MM.1S (cell line): ENCODE results near the gene MALSU1.
A peak's percentile ranks its signal among the peaks of the same experiment; 100 is the strongest.

Experiments used
- DNase-seq: peaks from one replicate; pipeline ENCODE4 v3.0.0-alpha.2; 2015
- H2AFZ ChIP-seq: fragments of 300-600 bp; sonication (generic); 2 replicates; pipeline ENCODE4 v1.6.0; 2016; ENCODE audit warnings: antibody characterized with exemption, low read length
- H3F3A ChIP-seq: fragments of 300-600 bp; sonication (generic); 2 replicates; pipeline ENCODE4 v1.6.1; 2016; ENCODE audit warnings: mild to moderate bottlenecking, antibody characterized with exemption, low read length, moderate library complexity, mixed read lengths; ENCODE audit not compliant: insufficient read depth
- H3K27ac ChIP-seq: fragments of 300-600 bp; sonication (generic); 2 replicates; pipeline ENCODE4 v1.5.1; 2016; ENCODE audit warnings: mild to moderate bottlenecking, low read length
- H3K27me3 ChIP-seq: fragments of 300-600 bp; sonication (generic); replicated peaks from 2 replicates; pipeline ENCODE4 v1.6.0; 2016; ENCODE audit warnings: low read length; ENCODE audit not compliant: insufficient read depth
- H3K36me3 ChIP-seq: fragments of 300-600 bp; sonication (generic); replicated peaks from 2 replicates; pipeline ENCODE4 v1.6.1; 2016; ENCODE audit warnings: mild to moderate bottlenecking, low read length, mixed read lengths; ENCODE audit not compliant: insufficient read depth
- H3K4me1 ChIP-seq: fragments of 300-600 bp; sonication (generic); 2 replicates; pipeline ENCODE4 v1.6.1; 2016; ENCODE audit warnings: low read length, mixed read lengths
- H3K4me2 ChIP-seq: fragments of 300-600 bp; sonication (generic); 2 replicates; pipeline ENCODE4 v1.6.0; 2016; ENCODE audit warnings: low read depth, low read length
- H3K4me3 ChIP-seq: fragments of 300-600 bp; sonication (generic); 2 replicates; pipeline ENCODE4 v1.5.1; 2016; ENCODE audit warnings: low read length, mixed read lengths
- H3K79me2 ChIP-seq: fragments of 300-600 bp; sonication (generic); 2 replicates; pipeline ENCODE4 v1.6.1; 2016; ENCODE audit warnings: mixed run types, low read length, mixed read lengths
- H3K9ac ChIP-seq: fragments of 300-600 bp; sonication (generic); 2 replicates; pipeline ENCODE4 v1.6.1; 2016; ENCODE audit warnings: low read length, mixed read lengths
- H3K9me2 ChIP-seq: fragments of 300-600 bp; sonication (generic); replicated peaks from 2 replicates; pipeline ENCODE4 v1.6.1; 2016; ENCODE audit warnings: mild to moderate bottlenecking, low read length, mixed read lengths; ENCODE audit not compliant: insufficient read depth
- H3K9me3 ChIP-seq: fragments of 300-600 bp; sonication (generic); replicated peaks from 2 replicates; pipeline ENCODE4 v1.6.1; 2016; ENCODE audit warnings: mild to moderate bottlenecking, low read length, mixed read lengths; ENCODE audit not compliant: insufficient read depth
- H4K20me1 ChIP-seq: fragments of 300-600 bp; sonication (generic); 2 replicates; pipeline ENCODE4 v1.6.1; 2016; ENCODE audit warnings: mild to moderate bottlenecking, low read length, moderate library complexity, mixed read lengths; ENCODE audit not compliant: insufficient read depth
- CTCF ChIP-seq: fragments of 300-600 bp; sonication (generic); IDR thresholded peaks from 2 replicates; pipeline ENCODE4 v1.5.1; 2016; ENCODE audit warnings: antibody characterized with exemption, low read length, mixed read lengths
- EZH2 ChIP-seq: fragments of 300-600 bp; sonication (generic); optimal IDR thresholded peaks from 2 replicates; pipeline ENCODE3; 2017; ENCODE audit warnings: low read depth, mild to moderate bottlenecking, antibody characterized with exemption, low read length, mixed read lengths
- EZH2phosphoT487 ChIP-seq: fragments of 300-600 bp; sonication (generic); IDR thresholded peaks from 2 replicates; pipeline ENCODE4 v1.6.1; 2018; ENCODE audit warnings: antibody characterized with exemption, low read length

MALSU1 gene

GRCh38 chr7:23298885-23299769 lies at the start of gene MALSU1:
TSS of gene MALSU1 (plus strand) at chr7:23299339. CDS start at chr7:23299353, 14 bp downstream.
- no peaks in the 10 kb centered on the region for H4K20me1 ChIP-seq
- peak within 1 kb of the TSS; percentile 95 for H3K4me3 ChIP-seq
- no peaks in the 10 kb centered on the region for H3K27me3 ChIP-seq
- peak within 1 kb of the TSS; percentile 100 for H2AFZ ChIP-seq
- H3K79me2 ChIP-seq = peaks cover 47% of the 10 kb centered on the region
- H3K27ac ChIP-seq = peak within 1 kb of the TSS; percentile 39; the same call in 1 of the 2 replicates
- peaks cover 12% of the 10 kb centered on the region for H3K4me1 ChIP-seq
- TF ChIP-seq EZH2phosphoT487 (no peak), EZH2 (no peak), CTCF (no peak)
- no peaks in the 10 kb centered on the region for H3F3A ChIP-seq
- H3K9me2 ChIP-seq = no peaks in the 10 kb centered on the region
- H3K9me3 ChIP-seq = no peaks in the 10 kb centered on the region
- DNase-seq = peak; percentile 98
- H3K4me2 ChIP-seq = peak within 1 kb of the TSS; percentile 88
- H3K9ac ChIP-seq = peak within 1 kb of the TSS; percentile 89
- H3K36me3 ChIP-seq = no peaks in the 10 kb centered on the region

DNA sequence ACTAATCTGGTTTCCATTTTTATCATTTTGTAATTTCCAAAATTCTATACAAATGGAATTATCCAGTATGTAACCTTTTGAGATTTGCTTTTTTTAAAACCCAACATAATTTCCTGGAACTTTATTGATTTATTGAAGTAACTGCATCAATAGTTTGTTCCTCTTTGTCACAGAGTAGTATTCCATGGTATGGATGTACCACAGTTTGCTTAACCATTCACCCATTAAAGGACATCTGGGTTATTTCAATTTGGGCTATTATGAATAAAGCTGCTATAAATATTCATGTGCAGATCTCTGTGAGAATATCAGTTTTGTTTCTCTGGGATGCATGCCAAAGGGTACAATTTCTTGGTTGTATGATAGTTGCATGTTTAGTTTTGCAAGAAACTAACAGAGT lies 49.7 kb upstream of the MALSU1 start:
- DNase-seq = no peak
- Histone ChIP-seq H4K20me1 (no peaks in the 10 kb centered on the region), H3K4me1 (no peaks in the 10 kb centered on the region), H3K36me3 (no peaks in the 10 kb centered on the region), H3F3A (no peaks in the 10 kb centered on the region), H3K9me3 (no peaks in the 10 kb centered on the region), H3K27ac (no peak overlapping the region), H3K4me2 (no peak overlapping the region), H3K9me2 (no peaks in the 10 kb centered on the region), H2AFZ (no peak overlapping the region), H3K4me3 (no peak overlapping the region), H3K9ac (no peak overlapping the region), H3K27me3 (no peaks in the 10 kb centered on the region), H3K79me2 (no peaks in the 10 kb centered on the region)
- TF ChIP-seq CTCF (no peak), EZH2phosphoT487 (no peak), EZH2 (no peak)

DNA sequence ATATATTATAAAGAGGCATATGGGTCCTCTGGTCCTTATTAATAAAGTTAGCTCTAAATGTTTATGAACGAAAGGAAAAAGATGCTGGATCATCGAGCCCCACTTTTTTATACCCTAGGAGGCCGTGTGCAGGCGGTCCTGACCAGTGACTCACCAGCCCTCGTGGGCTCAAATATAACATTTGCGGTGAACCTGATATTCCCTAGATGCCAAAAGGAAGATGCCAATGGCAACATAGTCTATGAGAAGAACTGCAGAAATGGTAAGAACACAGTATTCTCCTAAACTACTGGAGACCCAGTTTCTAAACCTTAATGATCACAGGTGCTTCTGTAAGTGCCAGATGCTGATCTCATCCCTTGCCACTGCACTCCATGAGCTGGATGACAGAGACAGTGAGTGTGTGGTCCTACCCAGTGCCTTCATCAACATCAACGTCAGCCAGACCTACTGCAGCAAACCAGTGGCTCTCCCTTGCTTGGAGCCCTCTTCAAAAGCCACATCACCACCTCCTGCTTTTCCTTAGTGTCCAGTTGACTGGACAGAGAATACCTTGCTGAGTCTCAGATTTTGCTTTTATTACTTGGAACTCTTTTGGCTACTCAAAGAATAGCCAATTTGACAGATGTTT lies 45.0 kb upstream of the MALSU1 start:
- Histone ChIP-seq H3K9me2 (no peaks in the 10 kb centered on the region), H3K27ac (no peak overlapping the region), H3K4me2 (no peak overlapping the region), H3K9me3 (no peaks in the 10 kb centered on the region), H3K4me3 (no peak overlapping the region), H3F3A (no peaks in the 10 kb centered on the region), H3K4me1 (no peaks in the 10 kb centered on the region), H3K27me3 (no peaks in the 10 kb centered on the region), H3K9ac (no peak overlapping the region), H3K36me3 (no peaks in the 10 kb centered on the region), H3K79me2 (no peaks in the 10 kb centered on the region), H4K20me1 (no peaks in the 10 kb centered on the region), H2AFZ (no peak overlapping the region)
- TF ChIP-seq EZH2 = no peak
- no peak for TF ChIP-seq EZH2phosphoT487
- TF ChIP-seq CTCF = no peak
- no peak for DNase-seq
